ENCODE data around the gene PTPRN2.
"Not testable (repeated sequence)": the region's sequence is repeated elsewhere in the genome, so short reads cannot be mapped to it uniquely, and the experiment has no call there.

PTPRN2 gene

GRCh38 chr7:158539711-158540146 lies 47.9 kb downstream of the PTPRN2 start:
- Histone ChIP-seq H3K27me3 (ENCODE audit: control insufficient read depth, insufficient read depth, low read length) (no peaks in the 10 kb centered on the region), H3K4me1 (ENCODE audit: control insufficient read depth, insufficient read depth, low read length) (no peaks in the 10 kb centered on the region; the same call in 1 of the 2 replicates), H3K9me3 (ENCODE audit: control insufficient read depth, insufficient read depth, low read depth, low read length) (peaks cover 4% of the 10 kb centered on the region; the same call in 1 of the 2 replicates), H3K36me3 (ENCODE audit: control insufficient read depth, insufficient read depth, low read length) (no peaks in the 10 kb centered on the region), H3K9ac (ENCODE audit: low read length) (no peak overlapping the region), H3K27ac (ENCODE audit: low read depth, low read length) (no peak overlapping the region), H3K4me3 (ENCODE audit: low read depth, low read length) (no peak overlapping the region)

- Histone ChIP-seq H3K27me3 (ENCODE audit: control insufficient read depth, insufficient read depth, low read length) (no peaks in the 10 kb centered on the region), H3K9me3 (ENCODE audit: control insufficient read depth, insufficient read depth, low read depth, low read length) (peaks cover 13% of the 10 kb centered on the region), H3K27ac (ENCODE audit: low read depth, low read length) (no peak overlapping the region), H3K4me3 (ENCODE audit: low read depth, low read length) (no peak overlapping the region), H3K9ac (ENCODE audit: low read length) (no peak overlapping the region), H3K36me3 (ENCODE audit: control insufficient read depth, insufficient read depth, low read length) (no peaks in the 10 kb centered on the region), H3K4me1 (ENCODE audit: control insufficient read depth, insufficient read depth, low read length) (no peaks in the 10 kb centered on the region; the same call in 1 of the 2 replicates)
These were observed 49.3 kb downstream of the PTPRN2 start for GRCh38 chr7:158538156-158538946.

- no peak overlapping the region for H3K27ac ChIP-seq (ENCODE audit: low read depth, low read length)
These were observed 50.1 kb downstream of the PTPRN2 start for GRCh38 chr7:158537516-158537882.

GRCh38 chr7:158536871-158537515 lies 50.6 kb downstream of the PTPRN2 start:
- Histone ChIP-seq H3K27ac (ENCODE audit: low read depth, low read length) (no peak overlapping the region), H3K4me3 (ENCODE audit: low read depth, low read length) (no peak overlapping the region), H3K27me3 (ENCODE audit: control insufficient read depth, insufficient read depth, low read length) (no peaks in the 10 kb centered on the region), H3K9me3 (ENCODE audit: control insufficient read depth, insufficient read depth, low read depth, low read length) (peaks cover 15% of the 10 kb centered on the region), H3K9ac (ENCODE audit: low read length) (no peak overlapping the region), H3K36me3 (ENCODE audit: control insufficient read depth, insufficient read depth, low read length) (no peaks in the 10 kb centered on the region), H3K4me1 (ENCODE audit: control insufficient read depth, insufficient read depth, low read length) (no peaks in the 10 kb centered on the region; the same call in 1 of the 2 replicates)

More at GRCh38 chr7:158537516-158537882, 50.1 kb downstream of the PTPRN2 start:
- peaks cover 15% of the 10 kb centered on the region for H3K9me3 ChIP-seq (ENCODE audit: control insufficient read depth, insufficient read depth, low read depth, low read length)
- H3K27me3 ChIP-seq (ENCODE audit: control insufficient read depth, insufficient read depth, low read length) = no peaks in the 10 kb centered on the region
- H3K36me3 ChIP-seq (ENCODE audit: control insufficient read depth, insufficient read depth, low read length) = no peaks in the 10 kb centered on the region
- H3K4me3 ChIP-seq (ENCODE audit: low read depth, low read length) = no peak overlapping the region
- H3K9ac ChIP-seq (ENCODE audit: low read length) = no peak overlapping the region
- H3K4me1 ChIP-seq (ENCODE audit: control insufficient read depth, insufficient read depth, low read length) = no peaks in the 10 kb centered on the region; the same call in 1 of the 2 replicates

GRCh38 chr7:158535079-158535478 lies 52.5 kb downstream of the PTPRN2 start:
- H3K9me3 ChIP-seq (ENCODE audit: control insufficient read depth, insufficient read depth, low read depth, low read length) = peaks cover 15% of the 10 kb centered on the region
- no peaks in the 10 kb centered on the region for H3K27me3 ChIP-seq (ENCODE audit: control insufficient read depth, insufficient read depth, low read length)
- H3K9ac ChIP-seq (ENCODE audit: low read length) = no peak overlapping the region
- H3K4me3 ChIP-seq (ENCODE audit: low read depth, low read length) = no peak overlapping the region
- H3K27ac ChIP-seq (ENCODE audit: low read depth, low read length) = no peak overlapping the region
- H3K36me3 ChIP-seq (ENCODE audit: control insufficient read depth, insufficient read depth, low read length) = no peaks in the 10 kb centered on the region
- H3K4me1 ChIP-seq (ENCODE audit: control insufficient read depth, insufficient read depth, low read length) = no peaks in the 10 kb centered on the region; the same call in 1 of the 2 replicates

GRCh38 chr7:158534598-158534997 lies 53.0 kb downstream of the PTPRN2 start:
- H3K27ac ChIP-seq (ENCODE audit: low read depth, low read length) = no peak overlapping the region
- no peaks in the 10 kb centered on the region for H3K36me3 ChIP-seq (ENCODE audit: control insufficient read depth, insufficient read depth, low read length)
- no peaks in the 10 kb centered on the region for H3K27me3 ChIP-seq (ENCODE audit: control insufficient read depth, insufficient read depth, low read length)
- H3K9ac ChIP-seq (ENCODE audit: low read length) = no peak overlapping the region
- peaks cover 17% of the 10 kb centered on the region for H3K9me3 ChIP-seq (ENCODE audit: control insufficient read depth, insufficient read depth, low read depth, low read length)
- H3K4me1 ChIP-seq (ENCODE audit: control insufficient read depth, insufficient read depth, low read length) = no peaks in the 10 kb centered on the region; the same call in 1 of the 2 replicates
- H3K4me3 ChIP-seq (ENCODE audit: low read depth, low read length) = no peak overlapping the region

- H3K27ac ChIP-seq (ENCODE audit: low read depth, low read length); H3K36me3 ChIP-seq (ENCODE audit: control insufficient read depth, insufficient read depth, low read length); H3K4me3 ChIP-seq (ENCODE audit: low read depth, low read length); H3K27me3 ChIP-seq (ENCODE audit: control insufficient read depth, insufficient read depth, low read length); H3K4me1 ChIP-seq (ENCODE audit: control insufficient read depth, insufficient read depth, low read length); H3K9ac ChIP-seq (ENCODE audit: low read length): not testable (repeated sequence)
- H3K9me3 ChIP-seq (ENCODE audit: control insufficient read depth, insufficient read depth, low read depth, low read length) = peaks cover 18% of the 10 kb centered on the region
These were observed 53.5 kb downstream of the PTPRN2 start for GRCh38 chr7:158534134-158534515.

GRCh38 chr7:158533386-158534133 lies 54.1 kb downstream of the PTPRN2 start:
- Histone ChIP-seq H3K27ac (ENCODE audit: low read depth, low read length) (no peak overlapping the region), H3K4me3 (ENCODE audit: low read depth, low read length) (no peak overlapping the region), H3K9me3 (ENCODE audit: control insufficient read depth, insufficient read depth, low read depth, low read length) (peaks cover 18% of the 10 kb centered on the region), H3K4me1 (ENCODE audit: control insufficient read depth, insufficient read depth, low read length) (peaks cover 7% of the 10 kb centered on the region; the same call in 1 of the 2 replicates), H3K9ac (ENCODE audit: low read length) (no peak overlapping the region), H3K27me3 (ENCODE audit: control insufficient read depth, insufficient read depth, low read length) (no peaks in the 10 kb centered on the region), H3K36me3 (ENCODE audit: control insufficient read depth, insufficient read depth, low read length) (no peaks in the 10 kb centered on the region)

GRCh38 chr7:158532093-158532627 lies 55.5 kb downstream of the PTPRN2 start:
- Histone ChIP-seq H3K36me3 (ENCODE audit: control insufficient read depth, insufficient read depth, low read length) (no peaks in the 10 kb centered on the region), H3K4me3 (ENCODE audit: low read depth, low read length) (no peak overlapping the region), H3K4me1 (ENCODE audit: control insufficient read depth, insufficient read depth, low read length) (peaks cover 7% of the 10 kb centered on the region; the same call in 1 of the 2 replicates), H3K27me3 (ENCODE audit: control insufficient read depth, insufficient read depth, low read length) (no peaks in the 10 kb centered on the region), H3K9me3 (ENCODE audit: control insufficient read depth, insufficient read depth, low read depth, low read length) (peaks cover 18% of the 10 kb centered on the region), H3K27ac (ENCODE audit: low read depth, low read length) (no peak overlapping the region), H3K9ac (ENCODE audit: low read length) (no peak overlapping the region)

- H3K4me1 ChIP-seq (ENCODE audit: control insufficient read depth, insufficient read depth, low read length) = 0 out of 2 replicates have a peak, but pooled peaks cover 7% of the 10 kb centered on the region
- H3K9ac ChIP-seq (ENCODE audit: low read length) = no peak overlapping the region
- H3K36me3 ChIP-seq (ENCODE audit: control insufficient read depth, insufficient read depth, low read length) = no peaks in the 10 kb centered on the region
- no peak overlapping the region for H3K4me3 ChIP-seq (ENCODE audit: low read depth, low read length)
- peaks cover 18% of the 10 kb centered on the region for H3K9me3 ChIP-seq (ENCODE audit: control insufficient read depth, insufficient read depth, low read depth, low read length)
- H3K27ac ChIP-seq (ENCODE audit: low read depth, low read length) = no peak overlapping the region
- H3K27me3 ChIP-seq (ENCODE audit: control insufficient read depth, insufficient read depth, low read length) = no peaks in the 10 kb centered on the region
These were observed 56.0 kb downstream of the PTPRN2 start for GRCh38 chr7:158531661-158532060.
